GM20431 (cell line): ENCODE results near the gene TRAIP.
"Not testable (repeated sequence)": the region's sequence is repeated elsewhere in the genome, so short reads cannot be mapped to it uniquely, and the experiment has no call there.

Experiments used
- in situ Hi-C: fragments of 300-500 bp; cut with MseI, MboI; formaldehyde crosslinking; loops from one replicate; pipeline ENCODE4 v1.15.0; 2020; ENCODE audit warnings: low sequenced_read_pairs; ENCODE audit not compliant: unreplicated experiment

The TRAIP gene

DNA sequence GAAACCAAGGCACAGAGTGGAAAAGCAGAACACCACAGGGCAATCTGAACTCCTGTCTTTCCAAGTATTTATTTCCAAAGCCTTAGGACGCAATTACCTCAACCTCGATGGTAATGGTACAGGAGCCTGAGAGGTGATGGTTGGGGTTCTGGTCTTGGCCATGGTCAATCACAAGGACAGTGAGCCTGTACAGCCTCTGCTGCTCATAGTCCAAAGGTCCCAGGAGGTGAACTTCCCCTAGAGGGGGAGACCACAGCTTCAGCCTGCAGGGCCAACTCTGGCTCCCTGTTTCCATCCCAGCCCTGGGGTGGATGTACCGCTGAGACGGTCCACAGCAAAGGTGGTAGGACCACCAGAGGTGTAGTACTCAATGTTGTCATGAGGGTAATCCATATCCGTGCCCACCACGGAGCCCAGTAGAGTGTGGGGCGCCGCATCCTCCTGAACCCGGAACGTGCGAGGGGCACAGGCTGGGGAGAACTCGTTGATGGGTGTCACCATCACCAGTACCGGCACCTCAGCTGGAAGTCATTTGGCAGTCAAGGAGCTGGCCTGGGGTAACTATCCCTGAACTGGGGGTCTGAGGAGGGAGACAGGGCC is 62.8 kb downstream of the TRAIP start:
- in situ Hi-C loops: no loop called here

DNA sequence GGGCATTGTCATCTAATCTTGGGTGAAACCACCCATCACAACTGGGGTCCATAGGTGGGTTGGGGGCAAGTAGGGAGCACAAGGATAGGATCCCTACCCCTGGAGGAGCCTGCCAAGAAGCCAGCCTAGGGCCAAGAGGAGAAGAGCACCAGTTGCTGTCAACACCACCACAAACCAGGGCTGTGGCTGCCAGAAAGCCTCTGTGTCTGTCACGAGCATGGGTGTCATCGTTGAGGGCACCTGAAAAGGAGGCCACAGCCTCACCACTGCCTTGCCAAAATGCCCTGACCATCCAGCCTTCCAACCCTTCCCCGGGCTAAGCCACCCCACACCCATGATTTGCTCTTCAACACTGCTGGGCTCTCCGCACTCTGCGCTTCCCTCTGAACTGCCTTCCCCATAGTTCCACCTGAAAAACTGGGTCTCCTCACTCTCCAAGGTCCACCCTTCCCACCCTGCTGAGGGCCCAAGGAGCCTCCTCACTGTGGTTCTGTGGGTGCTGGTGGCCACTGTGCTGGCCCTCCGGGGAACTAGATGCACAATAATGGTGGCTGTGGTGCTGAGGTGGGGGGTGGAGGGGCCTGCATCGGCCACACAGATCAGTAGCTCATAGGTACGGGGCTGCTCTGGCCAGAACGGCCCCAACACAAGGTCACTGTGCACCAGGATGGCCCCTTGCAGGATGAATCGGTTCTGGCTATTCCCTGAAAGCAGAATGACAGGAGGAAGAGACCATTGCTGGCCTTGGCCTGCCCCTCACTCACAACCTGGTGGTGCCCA is 63.8 kb downstream of the TRAIP start:
- in situ Hi-C loops: no loop called here

DNA sequence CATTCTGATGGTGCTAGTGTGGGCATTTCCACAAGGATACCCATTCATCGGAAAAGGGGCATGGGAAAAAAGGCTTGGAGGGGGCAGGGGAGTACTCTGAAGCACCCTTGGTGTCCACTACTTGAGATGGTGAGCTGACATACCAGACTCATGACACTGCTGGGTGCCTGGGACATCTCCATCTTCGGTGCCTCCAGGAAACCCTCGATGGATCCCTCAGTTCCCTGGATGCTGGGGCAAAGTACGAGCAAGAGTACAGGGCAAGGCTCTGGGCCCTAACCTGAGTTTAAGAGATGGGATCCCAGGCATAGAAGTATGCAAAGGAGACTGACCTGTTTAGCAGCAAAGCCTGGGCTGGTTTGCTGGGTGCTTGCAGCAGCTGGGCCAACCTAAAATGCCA is 64.8 kb downstream of the TRAIP start:
- in situ Hi-C loops: no loop called here

DNA sequence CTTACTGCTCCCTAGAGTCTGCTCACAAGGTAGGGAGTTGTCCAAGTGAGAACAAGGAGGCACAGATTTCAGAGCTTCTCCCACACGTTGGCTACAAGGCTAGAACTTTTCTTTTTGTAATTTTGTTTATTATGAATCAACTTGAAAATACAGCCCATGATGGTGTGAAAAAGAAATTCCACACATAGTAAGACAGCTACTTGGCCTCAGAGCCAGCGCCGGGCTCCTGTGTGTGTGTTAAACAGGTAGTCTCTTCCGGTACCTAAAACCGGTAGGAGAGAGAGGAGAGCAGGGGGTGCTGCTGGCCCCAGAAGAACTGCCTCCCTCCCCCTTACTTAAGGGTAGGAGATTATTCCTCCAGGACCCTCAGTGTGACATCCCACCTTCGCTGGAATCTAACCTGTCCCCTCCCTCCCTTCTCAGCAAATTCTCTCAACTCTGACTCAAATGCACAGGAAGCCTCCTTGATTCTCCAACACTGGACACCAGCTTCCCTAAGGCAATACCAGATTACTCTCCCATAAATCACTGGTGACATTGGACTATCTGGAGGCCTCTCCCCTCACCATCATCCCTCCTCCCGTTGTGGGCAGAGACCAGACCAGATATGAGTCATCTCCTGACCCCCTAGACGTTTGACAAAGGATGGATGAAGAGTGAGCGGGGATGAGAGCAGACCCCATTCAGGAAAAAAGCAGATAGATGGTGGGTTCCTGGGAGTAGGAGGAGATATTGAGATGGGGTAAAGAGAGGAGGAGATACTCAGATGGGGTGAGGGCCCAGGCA is 65.5 kb downstream of the TRAIP start:
- in situ Hi-C loops: no loop called here

DNA sequence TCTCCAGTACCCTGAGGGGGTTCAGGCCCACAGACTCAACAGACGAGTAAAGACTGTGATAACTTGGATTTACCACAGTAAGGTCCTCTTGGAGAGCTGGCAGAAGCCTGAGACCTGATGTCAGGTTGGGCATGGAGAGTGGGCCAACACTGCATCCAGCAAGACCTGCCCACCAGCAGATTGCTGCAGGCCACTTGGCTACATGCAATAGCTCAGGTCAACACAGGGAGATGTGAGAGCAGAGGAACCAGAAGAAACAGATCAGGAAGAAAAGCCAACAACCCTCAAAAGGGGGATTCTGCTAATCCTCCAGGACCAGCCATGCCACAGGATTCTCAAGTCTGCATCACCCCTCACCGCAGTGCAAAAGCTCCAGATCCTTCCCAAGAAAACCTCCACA is 68.3 kb downstream of the TRAIP start:
- in situ Hi-C loops: no loop called here

DNA sequence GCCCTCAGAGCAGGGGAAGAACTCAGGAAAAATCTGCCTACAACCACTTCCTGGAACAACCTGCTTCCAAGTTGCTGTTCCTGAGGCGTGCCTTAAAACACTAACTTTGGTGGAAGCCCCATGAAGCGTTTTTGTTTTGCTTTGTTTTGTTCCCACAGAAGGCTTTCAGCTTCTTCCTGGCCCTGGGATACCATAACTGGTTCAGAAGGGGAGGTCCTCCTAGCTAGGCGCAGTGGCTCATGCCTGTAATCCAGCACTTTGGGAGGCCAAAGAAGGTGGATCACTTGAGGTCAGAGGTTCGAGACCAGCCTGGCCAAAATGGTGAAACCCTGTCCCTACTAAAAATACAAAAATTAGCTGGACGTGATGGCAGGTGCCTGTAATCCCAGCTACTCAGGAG is 68.8 kb downstream of the TRAIP start:
- in situ Hi-C loops: no loop called here

DNA sequence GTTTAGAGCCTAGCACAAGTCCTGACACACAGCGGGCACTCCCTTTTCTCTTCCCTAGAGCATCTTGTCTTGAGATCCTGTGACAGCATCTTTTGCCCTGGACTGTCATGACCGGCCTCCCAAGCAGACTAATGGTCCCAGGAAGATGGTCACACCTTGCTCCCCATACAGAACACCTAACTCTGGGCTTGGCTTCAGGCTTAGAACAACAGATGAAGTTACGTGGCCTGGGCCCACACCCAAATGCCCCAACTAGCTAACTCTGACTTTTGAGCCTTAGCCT is 69.2 kb downstream of the TRAIP start:
- in situ Hi-C loops: no loop called here

DNA sequence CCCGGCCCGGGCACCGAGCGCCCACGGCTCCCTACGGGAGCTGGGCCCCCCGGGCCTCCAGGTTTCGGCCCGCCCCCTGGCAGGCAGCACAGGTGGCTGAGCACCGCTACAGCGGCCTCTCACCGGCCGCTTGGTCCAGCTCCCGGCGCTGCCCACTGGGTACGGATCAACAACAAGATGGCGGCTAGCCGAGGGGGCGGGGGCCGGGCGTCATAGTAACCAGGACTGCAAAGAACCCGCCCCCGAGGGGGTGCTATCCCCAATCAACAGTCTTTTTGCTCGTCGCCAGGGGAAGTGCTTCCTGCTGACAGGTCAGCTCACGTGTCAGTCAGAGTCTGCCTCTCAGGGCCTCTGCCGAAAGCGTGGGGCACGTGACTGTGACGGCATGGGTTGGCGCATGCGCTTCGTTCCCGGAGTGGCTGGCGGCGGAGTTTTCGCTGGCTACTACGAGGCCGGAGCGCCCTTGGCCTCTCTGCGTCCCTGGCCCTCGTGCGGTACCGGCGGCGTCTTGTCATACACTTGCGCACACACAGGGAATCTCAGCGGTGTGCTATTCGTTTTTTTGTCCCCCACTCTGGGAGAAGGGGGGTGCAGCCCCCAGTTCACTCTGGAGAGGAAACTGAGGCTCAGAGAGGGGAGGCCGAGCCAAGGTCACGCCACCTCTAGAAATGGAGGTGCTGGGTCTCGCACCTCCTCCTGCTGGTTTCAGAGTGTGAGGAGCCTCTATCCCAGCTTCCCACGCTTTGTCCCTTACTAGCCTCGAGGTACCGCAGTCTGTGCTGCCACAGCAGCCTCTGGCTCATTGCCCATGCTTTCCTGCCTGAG is 69.8 kb downstream of the TRAIP start, which contains the start of gene IP6K1:
Gene IP6K1 (minus strand): TSS at position 186 of the 825 bp plus-strand sequence. CDS start 38,502 bp downstream, outside the sequence.
- in situ Hi-C loops: no loop called here

DNA sequence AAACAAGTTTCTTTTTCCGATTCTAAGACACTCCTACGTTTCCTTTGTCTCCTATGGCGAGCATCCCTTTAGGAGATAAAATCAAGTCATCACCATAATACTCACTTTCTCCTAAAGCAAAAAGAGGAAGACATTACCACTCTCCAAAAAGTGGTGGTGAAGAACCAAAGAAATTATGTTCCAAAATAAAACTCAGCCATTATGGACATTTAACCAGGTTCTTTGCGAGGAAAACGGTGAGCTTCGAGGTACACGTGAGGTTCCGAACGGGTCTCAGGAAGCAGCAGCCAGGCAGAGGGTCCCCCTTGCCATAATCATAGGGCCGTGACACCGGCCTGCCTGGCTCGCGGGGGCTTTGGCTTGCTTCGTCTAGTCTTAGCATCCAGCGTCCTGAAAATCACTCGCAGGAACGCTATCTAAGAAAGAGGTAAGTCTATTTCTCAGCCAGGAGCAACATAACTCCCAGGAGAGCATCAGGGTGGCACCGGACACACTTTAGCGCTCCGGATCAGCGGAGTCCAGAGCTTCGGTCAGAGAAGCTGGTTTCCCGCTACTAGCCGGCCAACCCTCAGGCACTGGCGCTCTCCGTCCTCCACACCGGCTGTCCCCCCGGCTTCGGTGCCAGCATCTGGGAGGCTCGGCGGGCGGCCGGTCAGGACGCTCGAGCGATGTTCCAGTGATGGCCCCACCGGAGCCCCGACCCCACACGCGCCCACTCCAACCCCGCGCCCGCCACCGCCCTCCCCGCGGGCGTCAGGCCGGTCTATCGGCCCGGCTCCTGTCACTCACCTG is 70.6 kb downstream of the TRAIP start:
- in situ Hi-C loops: no loop called here

DNA sequence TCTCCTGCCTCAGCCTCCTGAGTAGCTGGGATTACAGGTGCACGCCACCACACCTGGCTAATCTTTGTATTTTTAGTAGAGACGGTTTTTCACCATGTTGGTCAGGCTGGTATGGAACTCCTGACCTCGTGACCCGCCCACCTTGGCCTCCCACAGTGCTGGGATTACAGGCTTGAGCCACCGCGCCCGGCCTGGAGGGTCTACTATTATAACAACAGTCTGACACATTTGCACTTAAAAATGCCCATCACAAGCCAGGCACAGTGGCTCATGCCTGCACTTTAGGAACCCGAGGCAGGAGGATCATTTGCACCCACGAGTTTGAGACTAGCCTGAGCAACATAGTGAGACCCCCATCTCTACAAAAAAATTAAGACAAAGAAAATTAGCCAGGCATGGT is 74.1 kb downstream of the TRAIP start:
- in situ Hi-C loops: not testable (repeated sequence)

DNA sequence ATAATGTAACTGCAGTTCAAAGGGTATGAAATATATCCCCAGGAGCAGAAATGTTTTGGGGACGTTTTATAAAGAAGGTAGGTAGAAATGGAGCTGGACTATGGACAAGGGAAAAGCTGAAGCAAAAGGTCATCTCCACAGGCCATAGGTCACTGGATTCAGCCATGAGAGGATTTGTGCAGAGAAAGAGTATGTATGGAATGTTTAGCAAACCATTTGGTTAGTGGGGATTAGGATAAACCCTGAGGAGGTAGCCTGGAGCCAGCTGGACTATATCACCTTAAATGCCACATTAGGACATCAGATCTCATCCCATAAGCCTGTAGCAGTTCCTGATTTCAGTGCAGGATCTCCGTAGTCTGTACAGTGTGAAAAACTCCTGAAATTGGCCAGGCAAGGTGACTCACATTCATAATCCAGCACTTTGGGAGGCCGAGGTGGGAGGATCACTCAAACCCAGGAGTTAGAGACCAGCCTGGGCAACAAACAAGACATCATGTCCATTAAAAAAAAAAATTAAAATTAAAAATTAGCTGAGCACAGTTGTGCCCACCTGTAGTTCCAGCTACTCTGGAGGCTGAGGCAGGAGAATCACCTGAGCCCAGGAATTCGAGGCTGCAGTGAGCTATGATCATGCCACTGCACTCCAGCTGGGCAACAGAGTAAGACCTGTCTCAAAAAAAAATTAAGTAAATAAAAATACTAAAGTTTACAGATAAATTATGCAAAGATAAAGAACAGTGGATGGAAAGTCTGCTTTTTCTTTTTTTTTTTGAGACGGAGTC is 74.8 kb downstream of the TRAIP start:
- in situ Hi-C loops: no loop called here

DNA sequence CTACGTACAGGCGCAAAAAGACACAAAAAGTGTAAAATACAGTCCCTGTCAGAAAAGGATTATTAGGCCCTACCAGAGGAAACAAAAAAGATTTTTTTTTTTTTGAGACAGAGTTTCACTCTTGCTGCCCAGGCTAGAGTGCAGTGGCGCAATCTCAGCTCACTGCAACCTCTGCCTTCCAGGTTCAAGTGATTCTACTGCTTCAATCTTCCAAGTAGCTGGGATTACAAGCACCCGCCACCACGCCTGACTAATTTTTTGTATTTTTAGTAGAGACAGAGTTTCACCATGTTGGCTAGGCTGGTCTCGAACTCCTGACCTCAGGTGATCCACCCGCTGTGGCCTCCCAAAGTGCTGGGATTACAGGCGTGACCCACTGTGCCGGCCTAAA is 75.4 kb downstream of the TRAIP start:
- in situ Hi-C loops: not testable (repeated sequence)

DNA sequence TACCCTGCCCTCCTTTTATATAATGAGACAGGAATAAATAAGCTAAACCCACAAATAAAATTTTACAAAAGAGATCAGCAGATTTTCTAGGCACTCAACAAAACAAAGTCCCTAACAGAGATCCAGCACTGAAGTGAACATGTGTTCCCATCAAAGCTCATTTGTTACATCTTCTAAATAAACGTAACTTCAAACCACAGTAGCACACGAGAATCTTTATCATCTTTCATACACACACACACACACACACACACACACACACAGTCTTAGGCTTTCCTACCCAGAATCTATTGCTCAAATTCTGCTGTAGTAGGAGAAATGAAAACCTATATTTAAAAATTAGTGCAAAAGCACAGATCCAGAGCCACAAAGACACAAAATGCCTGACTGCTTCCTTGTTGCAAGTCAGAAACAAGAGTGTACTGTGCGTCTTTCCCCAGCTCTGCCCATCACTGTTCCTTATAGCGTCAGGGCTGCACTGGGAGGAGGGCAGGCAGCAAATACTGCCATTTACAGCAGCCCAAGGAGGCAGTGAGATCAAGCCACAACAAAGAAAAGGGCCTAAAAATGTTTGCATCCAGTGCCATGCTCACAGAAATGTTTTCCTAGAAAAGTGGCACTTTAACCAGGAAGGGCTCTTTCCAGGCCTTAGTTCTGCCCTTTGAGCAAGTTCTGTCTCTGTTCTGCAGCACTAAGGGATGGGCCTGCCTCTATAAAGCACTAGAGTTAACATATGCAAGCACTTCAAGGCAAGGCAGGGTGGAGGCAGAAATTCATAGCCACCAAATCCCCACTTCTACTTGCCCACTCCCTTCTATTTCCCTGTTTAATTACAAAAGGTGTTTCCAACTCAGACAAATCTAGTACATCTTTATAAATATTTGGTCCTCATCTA is 76.0 kb downstream of the TRAIP start:
- in situ Hi-C loops: no loop called here

DNA sequence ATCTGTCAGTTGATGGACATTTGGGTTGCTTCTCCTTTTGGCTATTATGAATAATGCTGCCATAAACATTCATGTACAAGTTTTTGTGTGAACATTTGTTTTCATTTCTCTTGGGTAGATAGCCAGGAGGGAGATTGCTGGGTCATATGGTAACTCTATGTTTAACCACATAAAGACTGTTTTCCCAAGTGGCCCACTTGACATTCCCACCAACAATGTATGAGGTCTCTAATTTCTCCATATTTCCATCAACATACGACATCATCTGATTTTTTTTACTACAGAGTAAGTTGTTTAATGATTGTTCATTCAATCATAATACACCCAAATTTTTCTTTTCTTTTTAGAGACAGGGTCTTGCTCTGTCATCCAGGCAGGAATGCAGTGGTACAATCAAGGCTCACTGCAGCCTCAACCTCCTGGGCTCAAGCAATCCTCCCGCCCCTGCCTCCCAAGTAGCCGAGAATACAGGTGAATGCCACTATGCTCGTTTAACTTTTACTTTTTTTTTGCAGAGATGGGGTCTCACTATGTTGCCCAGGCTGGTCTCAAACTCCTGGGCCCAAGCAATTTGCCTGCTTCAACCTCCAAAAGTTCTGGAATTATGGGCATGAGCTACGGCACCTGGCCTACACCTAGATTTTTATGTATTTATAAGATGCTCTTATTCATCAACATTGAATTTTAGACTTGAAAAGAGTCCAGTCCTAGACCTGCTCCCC is 76.8 kb downstream of the TRAIP start:
- in situ Hi-C loops: no loop called here
